Hematopoietic multipotent progenitor cell treated with erythropoietin and hydrocortisone succinate and interleukin-3 and kit ligand, for 15 days (in vitro differentiated cells): Measurements from ENCODE around the gene EPO.
"Not testable (repeated sequence)": the region's sequence is repeated elsewhere in the genome, so short reads cannot be mapped to it uniquely, and the experiment has no call there.

Experiments used
- DNase-seq: peaks from one replicate; pipeline ENCODE4 v3.0.0-alpha.2; 2015; ENCODE audit warnings: low spot score

Gene EPO

DNA sequence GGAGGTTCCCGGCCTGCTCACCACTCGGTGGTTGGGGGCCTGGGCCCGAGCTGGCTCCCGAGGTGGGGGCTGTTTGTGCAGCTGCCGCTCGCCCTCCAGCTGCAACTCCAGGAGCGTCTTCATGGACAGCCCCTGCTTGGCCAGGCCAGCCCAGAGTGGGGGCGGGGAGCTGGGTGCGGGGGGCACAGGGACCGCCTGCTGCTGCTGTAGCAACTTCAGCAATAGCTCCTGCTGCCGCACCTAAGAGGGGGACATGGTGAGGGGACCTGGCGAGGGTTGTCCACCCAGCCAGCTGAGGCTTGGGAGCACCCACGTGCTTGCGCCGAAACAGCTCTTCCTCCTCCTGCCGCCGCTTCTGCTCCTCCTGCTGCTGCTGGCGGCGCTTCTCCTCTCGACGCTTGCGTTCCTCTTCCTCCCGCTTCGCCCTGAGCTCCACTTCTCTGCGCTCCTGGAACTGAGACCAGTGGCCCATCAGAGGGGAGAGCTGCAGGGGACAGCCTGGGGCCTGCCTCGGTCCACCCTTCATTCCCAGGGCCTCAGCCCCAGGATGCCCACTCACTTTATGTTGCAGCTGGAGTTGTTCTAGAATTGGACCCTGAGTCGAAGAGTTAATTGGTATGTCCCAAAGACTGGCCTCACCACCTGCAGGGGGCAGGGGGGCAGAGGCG lies 37.1 kb upstream of the EPO start:
- no peak for DNase-seq

DNA sequence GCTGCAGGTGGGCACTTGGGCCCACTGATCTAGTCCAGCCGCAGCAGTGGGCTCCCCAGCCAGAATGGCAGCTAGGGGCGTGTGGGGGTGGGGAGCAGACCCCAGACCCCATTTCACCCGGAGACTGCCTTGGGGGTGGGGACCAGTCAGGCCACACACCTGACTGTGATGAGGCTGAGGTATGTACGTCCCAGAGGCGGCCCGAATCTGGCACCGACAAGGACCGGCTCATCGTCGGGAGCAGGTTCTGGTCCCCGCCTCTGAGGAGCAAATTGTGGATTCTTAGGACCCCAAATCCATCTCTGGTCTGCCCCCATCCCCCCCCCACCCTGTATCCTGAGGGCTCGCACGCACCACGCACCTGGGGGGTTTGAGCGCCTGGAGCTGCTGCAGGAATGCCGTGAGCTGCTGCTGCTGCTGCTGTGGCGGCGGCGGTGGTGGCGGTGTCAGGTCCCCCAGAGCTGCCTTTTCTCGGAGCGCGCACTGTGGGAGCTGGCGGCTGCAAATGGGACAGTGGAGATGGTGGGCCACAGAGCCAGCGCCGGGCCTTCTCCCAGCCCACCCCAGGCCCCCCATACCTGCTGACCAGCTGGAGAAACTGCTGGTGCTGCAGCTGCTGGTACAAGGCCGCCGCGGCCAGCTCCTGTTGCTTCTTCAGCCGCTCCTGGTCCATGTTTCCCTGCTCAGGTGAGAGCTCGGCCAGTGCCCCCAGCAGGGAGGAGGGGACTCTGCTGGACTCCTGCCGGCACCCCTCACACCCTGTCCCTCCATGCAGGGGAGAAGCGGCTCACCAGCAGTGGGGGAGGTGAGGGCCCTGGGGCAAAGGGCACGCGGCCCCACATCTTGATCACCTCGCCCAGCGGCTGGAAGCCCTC lies 36.4 kb upstream of the EPO start:
- DNase-seq = no peak

DNA sequence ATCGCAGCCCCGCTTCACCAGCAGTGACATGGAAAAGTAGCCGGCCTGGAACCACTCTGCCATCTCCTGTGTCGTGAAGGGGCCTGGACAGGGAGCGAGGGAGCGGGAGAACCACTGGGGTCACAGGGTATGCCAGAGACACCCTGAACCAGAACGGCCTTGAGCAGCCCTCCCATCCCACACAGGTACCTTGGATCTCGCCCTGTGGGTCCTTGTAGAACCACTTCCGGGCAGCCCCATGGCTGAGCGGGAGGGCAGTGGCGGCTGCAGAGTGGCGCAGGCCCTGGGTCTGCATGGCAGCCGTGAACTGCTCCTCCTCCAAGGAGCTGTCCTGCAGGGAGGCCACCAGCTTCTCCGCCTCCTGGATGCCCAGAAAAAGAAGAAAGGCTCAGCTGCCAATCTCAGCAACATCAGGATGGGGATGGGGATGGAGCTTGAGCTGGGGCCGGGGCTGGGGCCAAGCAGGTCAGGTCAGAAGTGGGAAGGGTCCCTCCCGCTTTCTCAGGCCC lies 35.7 kb upstream of the EPO start:
- no peak for DNase-seq

DNA sequence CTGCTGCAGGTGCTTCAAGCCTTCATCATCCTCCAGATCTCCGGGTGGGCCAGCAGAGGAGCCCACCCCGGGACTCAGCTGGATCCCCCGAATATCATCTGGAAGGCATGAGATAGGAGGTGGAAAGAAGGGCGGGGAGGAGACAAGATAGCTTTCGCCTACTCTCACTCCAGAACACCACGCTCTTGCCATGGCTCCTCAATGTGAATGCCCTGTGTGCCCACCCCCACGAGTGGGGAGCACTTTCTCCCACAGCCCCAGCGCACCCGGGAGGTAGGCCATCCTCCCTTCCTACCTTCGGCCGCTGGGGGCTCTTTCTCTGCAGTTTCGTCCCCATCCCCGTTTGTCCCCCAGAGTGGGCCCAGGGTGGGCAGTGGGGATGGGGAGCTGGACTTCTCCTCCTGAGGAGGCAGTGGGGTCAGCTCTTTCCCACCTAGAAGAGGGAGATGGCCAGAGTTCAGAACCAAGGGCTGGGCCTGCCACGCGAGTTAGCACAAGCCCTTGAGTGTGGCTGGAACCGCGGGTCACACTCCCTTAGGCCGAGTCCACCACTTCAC lies 35.1 kb upstream of the EPO start:
- no peak for DNase-seq

DNA sequence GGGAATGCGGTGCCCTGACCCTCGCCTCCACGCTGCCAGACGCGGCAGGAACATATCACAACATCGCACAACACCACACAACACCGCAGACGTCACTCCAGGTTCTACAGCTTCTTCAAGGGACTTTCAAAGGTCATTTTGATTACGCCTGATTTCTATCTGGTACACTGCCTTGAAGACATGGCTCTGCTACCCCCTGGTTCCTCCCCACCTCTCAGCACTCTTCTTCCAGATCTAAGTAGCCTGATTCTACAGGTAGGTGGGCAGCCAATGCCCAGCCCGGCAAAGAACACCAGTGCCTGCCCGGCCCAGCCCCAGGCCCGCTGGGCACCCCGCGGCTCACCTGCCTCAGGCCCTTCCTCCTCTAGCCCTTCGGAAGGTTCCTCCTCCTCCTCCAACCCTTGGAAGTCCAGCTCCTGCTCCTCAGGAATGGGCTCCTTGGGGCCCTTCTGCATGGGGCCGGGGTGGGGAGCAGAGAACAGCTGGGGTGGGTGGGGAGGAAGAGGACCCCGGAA lies 34.6 kb upstream of the EPO start:
- DNase-seq = no peak

DNA sequence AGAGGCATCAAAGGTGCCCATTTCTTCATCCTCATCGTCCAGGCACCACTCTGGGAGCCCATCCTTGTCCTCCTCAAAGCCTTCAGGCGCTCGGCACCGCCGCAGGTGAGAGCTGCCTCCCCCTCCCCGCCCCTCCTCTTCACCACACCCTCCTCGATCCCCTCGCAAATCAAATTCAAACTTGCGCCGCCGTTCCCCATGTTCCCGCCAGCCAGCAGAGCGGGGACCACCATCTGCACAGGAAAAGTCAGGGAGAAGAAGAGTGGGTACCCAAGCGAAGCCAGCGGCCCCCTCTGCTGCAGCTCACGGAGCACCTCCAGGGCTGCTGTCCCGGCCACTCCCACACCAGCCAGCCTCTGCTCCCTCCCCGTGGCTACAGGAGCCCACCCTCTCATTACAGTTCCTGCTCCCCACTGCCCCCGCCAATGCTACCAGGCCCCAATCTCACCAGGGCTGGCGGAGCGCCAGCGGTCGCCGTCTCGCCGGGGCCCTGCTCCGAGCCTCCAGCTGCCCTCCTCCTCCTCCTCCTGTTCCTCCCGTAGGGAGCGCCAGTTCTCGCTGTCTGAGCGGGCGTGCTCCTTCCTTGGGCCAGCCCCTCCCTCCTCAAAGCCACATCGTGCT lies 34.0 kb upstream of the EPO start:
- no peak for DNase-seq

DNA sequence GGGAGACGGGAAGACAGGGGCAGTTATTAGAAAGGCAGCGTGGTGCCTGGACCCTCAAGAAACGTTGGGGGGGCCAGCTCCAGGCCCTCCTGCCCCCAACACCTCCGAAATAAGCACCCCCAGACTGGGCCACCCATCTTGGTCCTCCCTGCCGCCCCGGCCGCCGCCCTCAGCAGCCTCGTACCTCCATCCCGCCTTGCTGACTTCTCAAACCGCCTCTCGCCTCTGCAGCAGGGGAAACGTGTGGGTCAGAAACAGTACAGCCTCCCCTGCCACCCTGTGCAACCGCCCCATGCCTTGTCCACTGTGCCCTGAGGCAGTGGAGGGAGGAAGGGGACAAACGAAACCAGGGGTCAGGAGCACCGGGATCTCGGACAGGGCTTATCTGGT lies 33.5 kb upstream of the EPO start:
- DNase-seq = no peak

DNA sequence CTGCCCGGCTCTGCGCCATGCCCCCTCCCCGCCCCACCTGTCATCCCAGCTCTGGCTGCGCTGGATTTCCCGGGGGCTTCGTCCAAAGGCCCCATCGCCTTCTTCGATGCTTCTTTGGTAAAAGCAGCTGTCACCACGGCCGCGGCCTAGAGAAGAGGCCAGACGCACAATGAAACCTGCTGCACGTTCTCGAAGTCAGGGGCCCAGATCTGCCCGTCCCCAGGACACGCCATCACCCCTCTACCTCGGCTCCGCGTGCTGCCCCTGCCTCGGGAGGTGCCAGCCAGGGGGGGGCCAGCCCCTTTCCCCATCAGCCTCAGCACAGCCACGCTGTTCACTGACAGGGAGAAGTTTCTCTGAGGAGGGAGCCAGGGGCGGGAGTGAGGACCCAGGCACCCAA lies 33.0 kb upstream of the EPO start:
- no peak for DNase-seq

DNA sequence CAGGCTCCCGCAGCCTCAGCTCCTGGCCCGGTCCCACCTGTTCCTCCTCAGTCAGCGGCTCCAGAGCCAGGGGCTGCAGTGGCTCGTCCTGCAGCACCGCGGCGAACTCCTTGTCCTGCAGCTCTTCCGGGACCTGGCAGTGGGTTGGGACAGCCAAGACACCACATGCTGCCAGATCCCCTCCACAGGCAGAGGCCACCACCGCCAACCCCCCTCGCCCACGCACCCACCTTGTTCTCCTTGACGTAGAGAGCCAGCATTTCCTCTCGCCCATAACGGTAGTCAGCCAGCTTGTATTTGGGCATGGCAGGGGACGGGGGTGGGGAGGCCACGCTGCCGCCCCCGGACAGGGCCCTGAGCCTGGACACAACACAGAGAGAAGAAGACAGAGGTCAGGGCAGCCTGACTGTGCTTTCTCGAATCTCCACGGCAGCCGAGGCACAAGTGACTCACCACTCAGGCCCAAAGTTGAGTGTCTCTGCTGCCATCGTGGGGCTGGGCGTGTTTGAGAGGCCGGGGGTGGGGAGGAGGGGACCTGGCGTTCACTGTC lies 32.4 kb upstream of the EPO start:
- no peak for DNase-seq

DNA sequence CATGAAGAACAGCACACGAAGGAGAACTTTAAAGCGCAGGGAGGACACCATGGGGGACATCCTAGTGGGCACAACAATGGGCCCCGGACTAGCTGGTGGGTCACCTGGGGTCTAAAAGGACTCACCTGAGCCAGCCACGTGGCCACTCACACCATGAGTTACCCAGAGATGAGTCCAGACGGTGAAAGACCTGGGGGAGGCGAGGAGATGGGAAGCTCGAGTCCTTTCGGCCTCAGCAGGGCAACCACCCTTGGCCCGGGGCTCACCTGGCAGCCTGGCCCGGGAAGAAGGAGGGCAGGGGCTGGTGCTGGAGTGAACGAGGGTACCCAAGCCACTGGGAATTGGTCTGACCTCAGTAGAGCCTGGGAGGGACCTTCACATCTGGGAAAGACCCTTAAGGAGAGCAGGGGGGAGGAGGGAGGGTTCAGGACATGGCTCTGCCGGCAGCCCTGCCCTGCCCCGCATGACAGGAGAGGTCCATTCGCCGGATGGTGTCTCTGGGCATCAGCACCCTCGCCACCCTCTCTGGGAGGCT lies 31.9 kb upstream of the EPO start:
- no peak for DNase-seq

DNA sequence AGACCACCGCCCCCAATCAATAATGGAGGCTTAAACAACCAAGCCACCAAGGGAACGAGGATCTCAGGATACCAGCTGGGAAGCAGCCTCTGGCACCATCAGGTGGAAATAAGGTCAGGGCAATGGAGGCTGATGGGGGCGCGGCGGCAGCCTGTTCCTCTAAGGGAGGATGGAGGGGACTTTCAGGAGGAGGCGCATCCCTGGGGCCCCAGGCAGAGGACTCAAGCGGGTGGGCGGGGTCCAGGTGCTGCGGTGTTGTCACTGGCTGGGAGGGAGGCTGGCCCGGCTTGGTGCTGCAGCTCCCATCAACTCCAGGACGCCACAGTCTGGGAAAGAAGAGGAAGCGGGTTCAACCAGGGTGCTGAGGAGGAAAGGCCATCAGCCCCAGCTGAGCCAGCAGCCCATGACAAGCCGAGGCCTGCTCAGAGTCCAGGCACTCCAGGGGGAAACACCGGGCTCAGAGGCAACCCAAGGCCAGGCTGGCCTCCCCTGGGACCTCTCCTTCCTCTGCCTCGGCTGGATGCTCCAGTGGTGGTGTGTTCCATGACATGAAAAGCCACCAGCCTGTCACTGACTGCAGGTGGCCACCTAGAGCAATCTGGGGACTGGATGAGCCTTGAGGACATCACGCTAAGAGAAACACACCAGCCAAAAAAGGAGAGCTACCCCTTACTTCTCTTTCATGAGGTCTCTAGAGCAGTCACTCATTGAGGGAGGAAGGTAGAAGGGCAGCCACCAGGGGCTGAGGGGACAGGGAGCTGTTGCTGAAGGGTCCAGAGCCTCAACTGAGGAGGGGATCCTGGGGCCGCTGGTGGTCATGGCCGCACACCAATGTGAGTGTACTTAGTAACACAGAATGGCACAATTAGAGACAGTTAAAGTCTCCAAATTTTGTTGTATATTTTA lies 30.8 kb upstream of the EPO start:
- DNase-seq = no peak

DNA sequence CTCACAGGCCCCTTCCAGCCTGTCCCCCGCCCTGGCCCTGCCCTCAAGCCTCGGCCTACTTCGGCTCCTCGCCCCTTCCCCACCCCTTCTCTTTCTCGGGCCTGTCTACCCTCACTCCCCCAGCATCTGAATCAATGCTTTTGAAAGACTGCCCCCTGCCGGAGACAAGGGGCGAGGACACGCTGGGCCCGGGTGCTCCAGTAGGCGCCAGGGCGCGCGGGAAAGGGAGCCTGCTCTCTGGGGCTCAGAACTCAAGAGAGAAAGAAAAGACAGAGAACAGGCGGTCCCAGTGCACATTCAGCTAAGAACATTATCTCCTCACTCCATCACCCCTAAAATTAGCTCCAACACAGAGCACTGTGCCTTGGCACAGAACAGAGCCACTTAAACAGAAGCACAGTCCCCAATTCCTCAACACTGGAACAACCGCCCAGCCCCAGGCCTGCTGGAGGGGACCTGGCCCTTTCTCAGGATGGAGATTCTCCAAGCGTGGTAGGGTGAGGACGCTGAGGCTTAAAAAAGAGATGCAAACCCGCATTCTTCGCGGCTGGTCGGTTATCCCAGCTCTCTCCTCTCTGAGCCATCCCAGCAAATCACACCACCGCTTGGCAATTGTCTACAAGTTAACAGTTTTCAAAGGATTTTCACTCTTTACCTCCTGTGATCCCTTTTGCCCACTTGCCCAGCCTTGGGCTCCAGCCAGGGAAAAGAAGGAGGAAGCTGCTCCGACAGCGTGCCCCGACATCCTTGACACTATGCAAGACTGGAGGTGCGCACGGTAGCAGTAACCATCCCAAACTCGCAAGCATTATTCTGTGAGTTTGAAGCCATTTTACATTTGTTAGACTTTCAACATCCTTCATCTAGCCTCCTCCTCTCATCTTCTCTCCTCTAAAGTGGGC lies 28.3 kb upstream of the EPO start:
- DNase-seq = peak; percentile 84

DNA sequence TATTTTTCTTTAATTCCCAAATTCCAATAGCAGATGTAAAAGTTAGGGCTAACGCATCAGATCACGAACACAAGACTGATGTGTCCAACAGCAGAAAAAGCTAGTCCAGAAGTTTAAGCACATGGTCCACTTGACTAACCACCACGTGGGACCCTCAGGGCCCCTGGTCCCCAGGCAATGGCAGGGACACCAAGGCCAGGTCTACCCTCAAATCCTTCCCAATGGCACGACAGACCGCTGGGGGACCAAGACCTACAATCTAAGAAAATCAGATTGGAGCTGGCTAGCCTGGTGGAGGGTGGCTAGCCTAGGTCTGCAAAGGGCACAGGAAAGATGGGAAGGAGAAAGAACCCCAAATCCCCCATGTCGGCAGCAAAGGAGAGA lies 27.7 kb upstream of the EPO start:
- no peak for DNase-seq

DNA sequence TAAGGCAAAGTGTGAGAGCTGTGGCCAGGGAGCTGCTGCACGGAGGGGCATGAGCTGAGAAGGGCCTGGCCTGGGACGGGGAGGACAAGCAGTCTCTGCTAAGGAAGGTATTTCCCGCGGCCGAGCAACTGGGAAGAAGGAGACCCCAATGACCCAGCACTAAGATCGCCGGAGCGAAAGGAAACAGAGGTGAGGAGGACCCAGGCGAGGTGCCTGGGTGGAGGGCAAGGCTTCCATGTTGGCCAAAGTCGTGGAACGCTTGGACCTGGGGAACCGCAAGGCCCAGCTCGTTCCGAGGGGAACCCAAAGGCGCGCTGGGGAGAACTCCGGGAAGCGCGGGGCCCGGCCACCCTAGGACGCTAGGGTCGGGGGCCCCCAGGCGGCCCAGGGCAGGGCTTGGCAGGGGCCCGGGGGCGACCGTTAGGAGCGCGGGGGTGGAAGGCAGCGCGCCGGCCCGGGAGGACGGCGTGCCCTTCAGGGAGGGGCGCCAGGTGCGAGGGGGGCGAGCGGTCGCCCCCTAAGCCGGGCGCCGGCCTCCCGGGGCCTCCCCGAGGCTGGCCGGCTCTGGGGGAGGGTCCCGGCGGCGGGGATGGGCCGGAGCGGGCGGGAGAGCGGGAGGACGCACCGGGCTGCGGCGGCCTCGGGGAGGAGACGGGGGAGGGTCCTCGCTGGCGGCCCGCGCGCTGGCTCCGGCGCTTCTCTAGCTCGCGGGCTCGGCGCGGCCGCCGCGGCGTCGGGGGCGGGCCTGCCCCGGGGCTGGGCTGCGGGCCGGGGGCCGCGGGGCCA lies 26.8 kb upstream of the EPO start:
- no peak for DNase-seq

DNA sequence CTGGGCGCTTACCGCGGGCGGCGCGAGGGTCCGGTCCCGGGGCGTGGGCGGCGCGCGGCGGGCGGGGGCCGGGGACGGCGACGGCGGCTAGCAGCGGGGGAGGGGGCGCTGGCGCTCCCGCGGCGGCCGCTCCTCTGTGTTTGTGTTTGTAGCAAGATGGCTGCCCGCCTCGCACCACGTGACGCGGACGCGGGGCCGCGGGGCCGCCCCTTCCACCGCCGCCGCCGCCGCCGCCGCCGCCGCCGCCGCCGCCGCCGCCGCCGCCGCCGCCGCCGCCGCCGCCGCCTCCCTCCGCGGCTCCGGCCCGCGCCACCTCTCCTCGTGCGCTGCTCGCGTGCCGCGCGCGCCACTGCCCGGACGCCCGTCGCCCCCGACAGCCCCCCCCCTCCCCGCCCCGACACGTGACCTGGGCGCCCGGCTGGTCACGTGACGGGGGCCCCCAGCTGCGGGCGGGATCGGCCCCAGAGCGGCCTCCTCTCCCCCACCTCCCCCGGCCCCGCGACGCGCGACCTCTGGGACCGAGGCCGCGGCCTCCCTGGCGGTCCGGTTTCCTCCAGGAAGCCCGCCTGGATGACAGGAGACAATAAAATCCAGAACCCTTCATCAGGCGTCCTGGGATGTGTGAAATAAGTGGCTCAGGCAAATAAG lies 26.0 kb upstream of the EPO start, which contains the start of gene GIGYF1:
Gene GIGYF1 (minus strand): TSS at position 153 of the 648 bp plus-strand sequence. CDS start 6,012 bp downstream, outside the sequence.
- DNase-seq = peak; percentile 73

DNA sequence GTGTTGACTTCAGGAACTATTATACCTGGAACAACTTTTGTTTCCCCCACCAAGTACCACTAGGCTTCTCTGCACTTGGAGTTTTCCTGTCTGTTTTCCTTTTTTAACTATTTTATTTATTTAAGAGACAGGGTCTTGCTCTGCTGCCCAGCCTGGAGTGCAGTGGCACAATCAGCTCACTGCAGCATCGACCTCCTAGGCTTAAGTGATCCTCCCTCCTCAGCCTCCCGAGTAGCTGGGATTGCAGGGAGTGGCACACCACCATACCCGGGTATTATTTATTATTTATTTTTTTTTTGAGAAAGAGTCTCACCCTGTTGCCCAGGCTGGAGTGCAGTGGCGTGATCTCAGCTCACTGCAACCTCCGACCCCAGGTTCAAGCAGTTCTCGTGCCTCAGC lies 24.1 kb upstream of the EPO start:
- no peak for DNase-seq

DNA sequence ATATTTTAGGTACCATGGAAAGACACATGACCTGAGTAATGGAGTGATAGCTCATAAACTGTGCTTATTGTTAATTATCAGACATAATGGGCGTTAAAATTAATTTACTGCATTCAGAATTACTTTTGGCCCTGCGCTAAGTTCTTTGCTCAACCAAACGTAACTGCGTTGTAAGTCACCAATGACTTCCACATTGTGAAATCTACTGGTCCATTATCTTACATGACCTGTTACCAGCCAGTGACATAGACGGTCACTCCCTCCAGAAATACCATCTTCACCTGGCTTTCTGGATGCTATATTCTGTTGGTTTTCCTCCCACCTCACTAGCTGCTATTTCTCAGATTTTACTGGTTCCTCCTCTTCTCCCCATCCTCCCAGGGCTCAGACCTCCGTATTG lies 21.2 kb upstream of the EPO start:
- DNase-seq = no peak

DNA sequence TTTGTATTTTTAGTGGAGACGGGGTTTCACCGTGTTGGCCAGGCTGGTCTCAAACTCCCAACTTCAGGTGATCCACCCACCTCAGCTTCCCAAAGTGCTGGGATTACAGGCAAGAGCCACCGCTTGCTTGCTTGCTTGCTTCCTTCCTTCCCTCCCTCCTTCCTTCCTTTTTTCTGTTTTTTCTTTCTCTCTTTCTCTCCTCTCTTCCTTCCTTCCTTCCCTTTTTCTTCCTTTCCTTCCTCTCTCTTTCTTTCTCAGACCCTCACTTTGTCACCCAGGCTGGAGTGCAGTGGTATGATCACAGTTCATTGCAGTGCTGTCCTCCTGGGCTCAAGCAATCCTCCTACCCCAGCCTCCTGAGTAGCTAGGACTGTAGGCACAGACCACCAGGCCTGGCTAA lies 19.2 kb upstream of the EPO start:
- not testable (repeated sequence) for DNase-seq
